Right lobe of liver (tissue), 4 donors: Measurements from ENCODE around the gene YTHDC1.

Experiments used
- CTCF ChIP-seq, 4 donors: fragments of 200-600 bp in 3 of 4; fragments of 450-650 bp in 1 of 4; IDR thresholded peaks; one replicate each; pipeline versions ENCODE4 v1.5.1 to v1.8.0; 2016 to 2022; ENCODE audit warnings: antibody characterized with exemption in 4 of 4, mild to moderate bottlenecking in 2 of 4
- POLR2A ChIP-seq: fragments of 450-650 bp; IDR thresholded peaks from one replicate; pipeline ENCODE4 v1.6.1; 2017; ENCODE audit warnings: antibody characterized with exemption, mild to moderate bottlenecking
- donor health status: DM: no; HTN: no; CAD: no.
- donor health status: DM: no; HTN: no; CAD: no.
- donor health status: DM: no; HTN: yes; CAD: no.

GRCh38 chr4:68304731-68305130, 45.2 kb downstream of the YTHDC1 start:
- no peak for TF ChIP-seq CTCF (IDR thresholded peaks at IDR 0.05)
- TF ChIP-seq POLR2A: no peak
